ENCODE measurements around the gene LTK.

The LTK gene

DNA sequence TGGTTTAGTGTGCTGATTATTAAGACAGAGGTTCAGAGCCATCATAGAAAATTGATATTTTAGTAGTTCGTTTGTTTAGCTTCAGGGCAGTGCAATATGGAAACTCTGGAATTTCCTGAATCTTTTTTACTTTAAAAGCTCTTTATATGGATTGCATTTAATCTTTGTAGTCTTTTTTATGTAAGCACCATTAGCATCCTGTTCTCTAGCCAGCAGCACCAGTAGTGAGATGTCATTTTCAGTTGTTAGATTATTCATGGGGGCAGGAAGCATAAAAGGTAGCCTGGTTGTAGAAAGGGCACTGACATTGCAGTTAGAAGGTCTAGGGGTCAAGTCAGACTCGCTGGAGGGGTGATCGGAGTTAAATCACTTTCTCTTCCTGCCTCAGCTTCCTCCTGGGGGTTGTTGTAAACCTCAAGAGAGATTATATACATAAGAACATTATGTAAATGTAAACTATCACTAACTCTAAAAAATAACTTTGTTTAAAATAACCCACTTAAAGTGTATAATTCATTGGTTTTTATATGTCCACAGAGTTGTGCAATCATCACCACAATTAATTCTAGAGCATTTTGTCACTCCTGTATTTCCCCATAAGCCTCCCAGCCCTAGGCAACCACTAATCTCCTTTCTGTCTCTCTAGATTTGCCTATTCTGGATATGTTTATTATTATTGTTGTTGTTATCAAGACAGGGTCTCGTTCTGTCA is 51.4 kb downstream of the LTK start:
- H3K4me3 ChIP-seq (ENCODE audit: low read length in 2 of 2): no peak overlapping the region
- peaks cover 15 to 27% of the 10 kb centered on the region in 2 donors for H3K36me3 ChIP-seq (ENCODE audit: control insufficient read depth in 2 of 2, insufficient read depth in 2 of 2, low read length in 2 of 2)
- H3K27me3 ChIP-seq (ENCODE audit: control insufficient read depth in 2 of 2, insufficient read depth in 2 of 2, low read length in 2 of 2): no peaks in the 10 kb centered on the region
- no peaks in the 10 kb centered on the region for H3K9me3 ChIP-seq (ENCODE audit: control insufficient read depth in 2 of 2, low read length in 2 of 2)
- H3K27ac ChIP-seq (ENCODE audit: low read depth in 2 of 2, low read length in 2 of 2): no peak overlapping the region
- H3K9ac ChIP-seq (ENCODE audit: low read depth in 1 of 2, low read length in 2 of 2): no peak overlapping the region
- no peaks in the 10 kb centered on the region for H3K4me1 ChIP-seq (ENCODE audit: control insufficient read depth in 2 of 2, insufficient read depth in 2 of 2, low read length in 2 of 2)

Measured in mucosa of rectum (tissue), 2 donors.